Tibial nerve (tissue), 4 donors: ENCODE measurements around the gene TMEM97.

Source experiments
- EP300 ChIP-seq, 2 donors: sonication (generic); formaldehyde crosslinking; IDR thresholded peaks; one replicate each; pipeline ENCODE4 v1.6.1; 2017; ENCODE audit warnings: antibody characterized with exemption in 2 of 2, mild to moderate bottlenecking in 1 of 2
- TF ChIP-seq, protein P1 (sequence below), 5 experiments: fragments of 200-600 bp in 3 of 5; fragments of 450-650 bp in 2 of 5; sonication (generic) in 3 of 5; IDR thresholded peaks; one replicate each; pipeline ENCODE4 v1.5.1; 2016 to 2019; ENCODE audit warnings: antibody characterized with exemption in 5 of 5, mild to moderate bottlenecking in 3 of 5, moderate library complexity in 2 of 5

GRCh38 chr17:28324267-28324745 lies 5.3 kb downstream of the TMEM97 start:
- TF ChIP-seq, protein P1, sequence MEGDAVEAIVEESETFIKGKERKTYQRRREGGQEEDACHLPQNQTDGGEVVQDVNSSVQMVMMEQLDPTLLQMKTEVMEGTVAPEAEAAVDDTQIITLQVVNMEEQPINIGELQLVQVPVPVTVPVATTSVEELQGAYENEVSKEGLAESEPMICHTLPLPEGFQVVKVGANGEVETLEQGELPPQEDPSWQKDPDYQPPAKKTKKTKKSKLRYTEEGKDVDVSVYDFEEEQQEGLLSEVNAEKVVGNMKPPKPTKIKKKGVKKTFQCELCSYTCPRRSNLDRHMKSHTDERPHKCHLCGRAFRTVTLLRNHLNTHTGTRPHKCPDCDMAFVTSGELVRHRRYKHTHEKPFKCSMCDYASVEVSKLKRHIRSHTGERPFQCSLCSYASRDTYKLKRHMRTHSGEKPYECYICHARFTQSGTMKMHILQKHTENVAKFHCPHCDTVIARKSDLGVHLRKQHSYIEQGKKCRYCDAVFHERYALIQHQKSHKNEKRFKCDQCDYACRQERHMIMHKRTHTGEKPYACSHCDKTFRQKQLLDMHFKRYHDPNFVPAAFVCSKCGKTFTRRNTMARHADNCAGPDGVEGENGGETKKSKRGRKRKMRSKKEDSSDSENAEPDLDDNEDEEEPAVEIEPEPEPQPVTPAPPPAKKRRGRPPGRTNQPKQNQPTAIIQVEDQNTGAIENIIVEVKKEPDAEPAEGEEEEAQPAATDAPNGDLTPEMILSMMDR (IDR thresholded peaks at IDR 0.05) = no peak
- no peak for TF ChIP-seq EP300 (IDR thresholded peaks at IDR 0.05)
